GM12864 (cell line): ENCODE measurements around the gene SAE1.

Experiments
- DNase-seq: peaks from one replicate; pipeline ENCODE4 v3.0.0-alpha.2; 2011; ENCODE audit warnings: low read depth
- H3K4me3 ChIP-seq: 2 replicates; pipeline ENCODE4 v1.5.1; 2011; ENCODE audit warnings: mild to moderate bottlenecking, low read depth, low read length, control low read depth
- TF ChIP-seq, protein P1 (sequence below): IDR thresholded peaks from 2 replicates; pipeline ENCODE4 v1.5.1; 2011; ENCODE audit warnings: low read depth, mild to moderate bottlenecking, moderate library complexity, low read length, control low read depth, inconsistent platforms; ENCODE audit errors: missing control alignments

Gene SAE1

DNA sequence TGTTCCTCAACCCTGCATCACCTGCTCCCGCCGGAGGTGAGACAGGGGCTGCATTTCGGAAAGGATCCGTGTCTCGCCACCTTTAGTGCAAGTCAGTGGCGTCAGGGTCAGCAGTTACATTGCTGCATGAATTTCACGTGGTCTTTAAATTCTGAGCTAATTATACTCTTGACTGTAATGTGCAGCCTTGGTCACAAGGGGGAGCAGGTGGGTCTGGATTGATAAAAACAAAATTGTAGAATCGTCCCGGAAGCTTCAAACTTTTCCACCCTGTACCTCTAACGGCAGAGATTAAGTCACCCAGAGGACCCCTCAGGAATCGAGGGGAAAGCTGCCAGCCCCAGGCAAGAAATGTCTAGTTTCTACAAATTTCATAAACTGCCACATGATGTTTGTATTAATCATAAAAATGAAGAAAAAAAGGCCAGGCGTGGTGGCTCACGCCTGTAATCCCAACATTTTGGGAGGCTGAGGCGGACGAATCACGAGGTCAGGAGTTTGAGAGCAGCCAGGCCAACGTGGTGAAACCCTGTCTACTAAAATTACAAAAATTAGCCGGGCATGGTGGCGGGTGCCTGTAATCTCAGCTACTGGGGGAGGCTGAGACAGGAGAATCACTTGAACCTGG lies 80.2 kb downstream of the SAE1 start:
- TF ChIP-seq, protein P1, sequence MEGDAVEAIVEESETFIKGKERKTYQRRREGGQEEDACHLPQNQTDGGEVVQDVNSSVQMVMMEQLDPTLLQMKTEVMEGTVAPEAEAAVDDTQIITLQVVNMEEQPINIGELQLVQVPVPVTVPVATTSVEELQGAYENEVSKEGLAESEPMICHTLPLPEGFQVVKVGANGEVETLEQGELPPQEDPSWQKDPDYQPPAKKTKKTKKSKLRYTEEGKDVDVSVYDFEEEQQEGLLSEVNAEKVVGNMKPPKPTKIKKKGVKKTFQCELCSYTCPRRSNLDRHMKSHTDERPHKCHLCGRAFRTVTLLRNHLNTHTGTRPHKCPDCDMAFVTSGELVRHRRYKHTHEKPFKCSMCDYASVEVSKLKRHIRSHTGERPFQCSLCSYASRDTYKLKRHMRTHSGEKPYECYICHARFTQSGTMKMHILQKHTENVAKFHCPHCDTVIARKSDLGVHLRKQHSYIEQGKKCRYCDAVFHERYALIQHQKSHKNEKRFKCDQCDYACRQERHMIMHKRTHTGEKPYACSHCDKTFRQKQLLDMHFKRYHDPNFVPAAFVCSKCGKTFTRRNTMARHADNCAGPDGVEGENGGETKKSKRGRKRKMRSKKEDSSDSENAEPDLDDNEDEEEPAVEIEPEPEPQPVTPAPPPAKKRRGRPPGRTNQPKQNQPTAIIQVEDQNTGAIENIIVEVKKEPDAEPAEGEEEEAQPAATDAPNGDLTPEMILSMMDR: peak; percentile 82
- no peak overlapping the region for H3K4me3 ChIP-seq
- no peak for DNase-seq

GRCh38 chr19:47215581-47215980 lies 84.9 kb downstream of the SAE1 start:
- no peak overlapping the region for H3K4me3 ChIP-seq
- DNase-seq: no peak
- TF ChIP-seq, protein P1: no peak

GRCh38 chr19:47221080-47221841 lies 90.6 kb downstream of the SAE1 start:
- TF ChIP-seq, protein P1: no peak
- H3K4me3 ChIP-seq: no peak overlapping the region

DNA sequence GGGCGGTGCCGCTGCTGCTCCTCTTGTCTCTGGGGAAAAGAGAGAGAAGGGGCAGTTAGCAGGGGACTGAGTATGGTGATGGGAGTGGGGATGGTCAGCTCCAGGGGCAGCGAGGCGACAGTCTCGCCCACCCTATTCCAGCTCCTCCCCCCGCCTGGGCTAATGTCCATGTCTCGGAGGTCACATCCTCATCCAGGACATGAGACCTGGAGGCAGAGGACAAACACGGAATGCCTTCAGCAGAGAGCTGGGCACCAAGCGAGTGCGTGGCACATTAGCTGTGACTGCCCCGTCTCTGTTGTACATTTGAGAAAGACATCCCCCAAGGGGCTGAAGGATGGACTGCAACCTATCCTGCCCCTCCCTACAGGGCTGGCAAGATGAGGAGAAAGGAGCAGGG lies 91.3 kb downstream of the SAE1 start:
- DNase-seq: no peak
- TF ChIP-seq, protein P1: no peak
- no peak overlapping the region for H3K4me3 ChIP-seq

More at GRCh38 chr19:47221080-47221841, 90.6 kb downstream of the SAE1 start:
- no peak for DNase-seq

DNA sequence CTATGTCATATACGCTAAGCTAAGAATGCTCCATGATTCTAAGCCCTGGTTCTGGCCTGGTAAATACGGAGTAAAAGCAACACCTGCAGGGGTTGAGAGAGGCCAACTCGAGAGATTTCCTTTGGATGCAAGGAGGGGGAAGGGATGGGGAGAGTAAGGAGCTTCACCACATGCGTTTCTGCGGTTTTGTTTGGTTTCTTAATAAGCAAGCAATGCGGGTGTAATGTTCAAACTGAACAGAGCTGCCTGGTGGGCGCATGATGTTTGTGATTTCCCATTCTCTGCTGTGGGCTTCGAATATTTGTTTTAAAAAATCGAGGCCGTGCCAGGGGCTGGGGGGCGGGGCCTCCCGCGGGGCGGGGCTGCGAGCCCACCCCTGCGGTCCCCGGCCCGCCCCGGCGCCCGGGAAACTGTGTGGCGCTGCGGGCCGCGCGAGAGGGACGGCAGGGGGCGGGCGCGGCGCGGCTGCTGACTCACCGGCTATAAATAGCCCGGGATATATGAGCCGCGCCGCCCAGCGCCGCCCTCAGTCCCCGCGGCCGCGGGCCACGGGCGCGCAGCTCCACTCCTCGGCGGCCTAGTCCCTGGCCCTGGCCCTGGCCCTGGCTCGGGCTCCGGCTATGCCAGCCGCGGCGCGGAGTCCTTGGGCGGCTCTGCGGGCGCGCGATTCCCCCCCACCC lies 95.3 kb downstream of the SAE1 start:
- TF ChIP-seq, protein P1: peak; percentile 9
- peak overlapping the region; percentile 71 for H3K4me3 ChIP-seq
- no peak for DNase-seq

DNA sequence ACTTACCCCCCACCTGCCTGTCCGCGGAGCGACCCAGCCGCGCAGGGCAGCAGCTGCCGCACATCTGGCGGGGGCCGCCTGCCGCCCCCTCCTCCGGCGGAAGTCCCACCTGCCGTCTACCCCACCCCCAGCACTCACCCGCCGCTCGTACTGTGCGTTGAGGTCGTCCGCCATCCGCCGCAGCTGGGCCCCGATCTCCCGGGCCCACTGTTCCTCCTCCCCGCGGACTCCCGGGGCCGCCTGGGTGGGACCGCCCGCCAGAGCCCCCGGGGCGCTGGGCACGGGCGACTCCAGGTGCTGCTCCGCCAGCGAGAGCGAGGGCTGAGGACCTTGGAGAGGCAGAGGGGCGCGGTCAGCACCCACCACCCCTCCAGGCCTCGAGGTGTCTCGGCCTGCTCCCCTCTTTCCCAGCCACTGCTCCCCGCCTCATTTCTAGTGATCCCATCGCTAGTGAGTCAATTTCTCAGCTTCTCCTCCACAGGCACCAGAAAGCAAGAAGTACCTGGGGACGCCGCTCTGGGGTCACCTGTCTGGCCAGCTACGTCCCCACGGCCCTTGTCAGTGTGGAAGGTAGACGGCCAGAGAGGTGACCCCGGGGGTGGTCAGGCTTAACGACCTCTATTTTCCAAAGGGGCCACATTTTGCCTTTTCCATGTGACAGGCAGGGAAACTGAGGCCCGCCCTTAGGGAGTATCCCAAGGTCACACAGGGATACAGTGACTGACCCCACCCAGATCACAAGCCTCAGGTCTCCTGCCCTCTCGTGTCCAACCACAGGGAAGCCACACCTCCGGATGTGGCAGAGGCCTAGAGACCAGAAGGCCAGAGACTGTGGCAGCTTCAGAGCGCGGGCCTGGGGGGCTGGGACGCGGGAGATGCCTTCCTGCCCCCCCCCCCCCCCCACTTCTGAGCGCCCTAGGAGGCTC lies 96.1 kb downstream of the SAE1 start:
- DNase-seq: peak; percentile 75
- TF ChIP-seq, protein P1: no peak
- H3K4me3 ChIP-seq: peak overlapping the region; percentile 71
